ENCODE results near the gene ASB15. TPM values are rescaled to one million over a fixed set of nuclear protein-coding genes. Genes with fewer than 3 reads are reported as not detected.

Gene ASB15
- polyA plus RNA-seq, 1 donor from 2014 or later, result not detected

DNA sequence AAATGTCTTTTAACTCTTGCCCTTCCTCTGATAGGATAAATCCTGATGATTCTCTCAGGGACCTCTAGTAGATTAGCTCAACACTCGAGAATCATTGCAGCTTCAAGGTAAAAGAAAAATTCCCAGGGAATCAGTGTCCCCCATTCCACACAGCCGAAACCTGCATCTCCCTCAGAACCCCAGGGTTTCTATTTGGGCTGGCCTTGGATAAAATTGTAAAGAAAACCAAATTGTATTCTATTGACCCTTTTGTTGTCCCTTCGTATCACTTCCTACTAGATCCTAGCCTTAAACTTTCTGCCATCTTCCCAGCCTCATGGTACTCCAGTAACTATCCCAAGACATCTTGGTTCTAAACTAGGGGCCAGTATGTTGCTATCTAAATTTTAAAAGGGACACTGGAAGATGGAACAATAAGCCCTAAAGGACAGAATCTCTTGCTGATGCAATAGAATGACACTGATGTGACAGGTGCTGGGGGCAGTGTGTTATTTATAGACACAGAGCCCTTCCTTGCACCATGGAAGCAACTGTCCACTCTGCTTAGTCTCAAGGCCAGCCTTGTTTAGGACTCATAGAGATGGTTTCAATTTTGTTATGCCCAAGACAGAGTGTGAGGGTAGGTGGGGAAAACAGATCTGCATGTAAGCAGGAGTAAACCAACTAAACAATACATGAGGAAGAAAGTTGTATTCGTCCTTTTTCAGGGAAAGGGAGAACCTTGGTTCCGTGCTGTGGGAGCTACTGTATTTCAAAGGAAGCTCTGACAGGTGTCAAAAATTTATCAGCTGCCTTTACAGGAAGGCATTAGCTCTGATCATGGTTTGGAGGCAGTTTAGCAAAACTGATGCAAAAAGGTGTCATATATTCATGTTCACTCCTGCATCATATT lies 7.6 kb downstream of the ASB15 start:
- Histone ChIP-seq H3K36me3 (ENCODE audit: insufficient read depth, low read length) (no peaks in the 10 kb centered on the region), H3K4me3 (ENCODE audit: low read length) (no peak overlapping the region), H3F3A (ENCODE audit: insufficient read depth, low read length, poor library complexity, severe bottlenecking) (no peaks in the 10 kb centered on the region), H3K27ac (ENCODE audit: low read length) (no peak overlapping the region), H2AFZ (ENCODE audit: low read depth, low read length) (no peak overlapping the region), H3K9me3 (ENCODE audit: low read length) (no peaks in the 10 kb centered on the region), H3K27me3 (ENCODE audit: insufficient read depth, low read depth, low read length) (no peaks in the 10 kb centered on the region), H3K9me2 (ENCODE audit: insufficient read depth, low read length) (no peaks in the 10 kb centered on the region), H3K4me2 (ENCODE audit: low read length) (no peak overlapping the region), H3K9ac (ENCODE audit: low read length) (no peak overlapping the region), H4K20me1 (ENCODE audit: insufficient read depth) (no peaks in the 10 kb centered on the region), H3K79me2 (replicated peaks; ENCODE audit: insufficient read depth, low read length) (no peaks in the 10 kb centered on the region)
- no peak for TF ChIP-seq MXI1 (conservative IDR thresholded peaks at IDR 0.05; ENCODE audit: poor library complexity, severe bottlenecking)

DNA sequence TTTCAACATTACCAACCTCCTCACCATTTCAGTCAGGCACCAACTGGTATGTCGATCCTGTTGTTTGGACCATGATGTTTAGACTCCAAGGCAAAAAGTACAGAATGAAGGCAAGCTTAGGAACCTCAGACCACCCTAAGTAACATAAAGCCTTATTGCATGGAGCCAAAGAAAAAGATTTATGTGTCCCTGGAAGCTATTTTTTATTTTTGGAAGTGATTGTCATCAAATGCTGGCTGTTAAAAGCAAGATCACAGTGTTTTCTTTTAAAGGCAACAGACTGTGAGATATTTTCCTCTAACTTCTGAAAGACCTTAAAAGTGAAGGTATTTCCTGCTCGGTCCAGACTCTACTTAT lies 8.2 kb downstream of the ASB15 start:
- no peak overlapping the region for H3K4me2 ChIP-seq (ENCODE audit: low read length)
- TF ChIP-seq TAF1 (IDR thresholded peaks at IDR 0.05; ENCODE audit: low read depth) (no peak), SMC3 (conservative IDR thresholded peaks at IDR 0.05; ENCODE audit: poor library complexity) (no peak), EP300 (conservative IDR thresholded peaks at IDR 0.05; ENCODE audit: poor library complexity, severe bottlenecking) (no peak), RAD21 (conservative IDR thresholded peaks at IDR 0.05) (no peak), EZH2 (IDR thresholded peaks at IDR 0.05; ENCODE audit: borderline replicate concordance, insufficient read depth, low read length, poor library complexity, severe bottlenecking) (no peak), POLR2AphosphoS5 (IDR thresholded peaks at IDR 0.05) (no peak), MXI1 (conservative IDR thresholded peaks at IDR 0.05; ENCODE audit: poor library complexity, severe bottlenecking) (no peak)
- TF ChIP-seq, protein P1, sequence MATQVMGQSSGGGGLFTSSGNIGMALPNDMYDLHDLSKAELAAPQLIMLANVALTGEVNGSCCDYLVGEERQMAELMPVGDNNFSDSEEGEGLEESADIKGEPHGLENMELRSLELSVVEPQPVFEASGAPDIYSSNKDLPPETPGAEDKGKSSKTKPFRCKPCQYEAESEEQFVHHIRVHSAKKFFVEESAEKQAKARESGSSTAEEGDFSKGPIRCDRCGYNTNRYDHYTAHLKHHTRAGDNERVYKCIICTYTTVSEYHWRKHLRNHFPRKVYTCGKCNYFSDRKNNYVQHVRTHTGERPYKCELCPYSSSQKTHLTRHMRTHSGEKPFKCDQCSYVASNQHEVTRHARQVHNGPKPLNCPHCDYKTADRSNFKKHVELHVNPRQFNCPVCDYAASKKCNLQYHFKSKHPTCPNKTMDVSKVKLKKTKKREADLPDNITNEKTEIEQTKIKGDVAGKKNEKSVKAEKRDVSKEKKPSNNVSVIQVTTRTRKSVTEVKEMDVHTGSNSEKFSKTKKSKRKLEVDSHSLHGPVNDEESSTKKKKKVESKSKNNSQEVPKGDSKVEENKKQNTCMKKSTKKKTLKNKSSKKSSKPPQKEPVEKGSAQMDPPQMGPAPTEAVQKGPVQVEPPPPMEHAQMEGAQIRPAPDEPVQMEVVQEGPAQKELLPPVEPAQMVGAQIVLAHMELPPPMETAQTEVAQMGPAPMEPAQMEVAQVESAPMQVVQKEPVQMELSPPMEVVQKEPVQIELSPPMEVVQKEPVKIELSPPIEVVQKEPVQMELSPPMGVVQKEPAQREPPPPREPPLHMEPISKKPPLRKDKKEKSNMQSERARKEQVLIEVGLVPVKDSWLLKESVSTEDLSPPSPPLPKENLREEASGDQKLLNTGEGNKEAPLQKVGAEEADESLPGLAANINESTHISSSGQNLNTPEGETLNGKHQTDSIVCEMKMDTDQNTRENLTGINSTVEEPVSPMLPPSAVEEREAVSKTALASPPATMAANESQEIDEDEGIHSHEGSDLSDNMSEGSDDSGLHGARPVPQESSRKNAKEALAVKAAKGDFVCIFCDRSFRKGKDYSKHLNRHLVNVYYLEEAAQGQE (IDR thresholded peaks at IDR 0.05; ENCODE audit: borderline replicate concordance), result no peak
- TF ChIP-seq, protein P2, sequence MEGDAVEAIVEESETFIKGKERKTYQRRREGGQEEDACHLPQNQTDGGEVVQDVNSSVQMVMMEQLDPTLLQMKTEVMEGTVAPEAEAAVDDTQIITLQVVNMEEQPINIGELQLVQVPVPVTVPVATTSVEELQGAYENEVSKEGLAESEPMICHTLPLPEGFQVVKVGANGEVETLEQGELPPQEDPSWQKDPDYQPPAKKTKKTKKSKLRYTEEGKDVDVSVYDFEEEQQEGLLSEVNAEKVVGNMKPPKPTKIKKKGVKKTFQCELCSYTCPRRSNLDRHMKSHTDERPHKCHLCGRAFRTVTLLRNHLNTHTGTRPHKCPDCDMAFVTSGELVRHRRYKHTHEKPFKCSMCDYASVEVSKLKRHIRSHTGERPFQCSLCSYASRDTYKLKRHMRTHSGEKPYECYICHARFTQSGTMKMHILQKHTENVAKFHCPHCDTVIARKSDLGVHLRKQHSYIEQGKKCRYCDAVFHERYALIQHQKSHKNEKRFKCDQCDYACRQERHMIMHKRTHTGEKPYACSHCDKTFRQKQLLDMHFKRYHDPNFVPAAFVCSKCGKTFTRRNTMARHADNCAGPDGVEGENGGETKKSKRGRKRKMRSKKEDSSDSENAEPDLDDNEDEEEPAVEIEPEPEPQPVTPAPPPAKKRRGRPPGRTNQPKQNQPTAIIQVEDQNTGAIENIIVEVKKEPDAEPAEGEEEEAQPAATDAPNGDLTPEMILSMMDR (IDR thresholded peaks at IDR 0.05; ENCODE audit: poor library complexity, severe bottlenecking), result no peak
- no peaks in the 10 kb centered on the region for H3K79me2 ChIP-seq (replicated peaks; ENCODE audit: insufficient read depth, low read length)
- H3K4me3 ChIP-seq (ENCODE audit: low read length), result no peak overlapping the region
- no peak overlapping the region for H2AFZ ChIP-seq (ENCODE audit: low read depth, low read length)
- no peak overlapping the region for H3K9ac ChIP-seq (ENCODE audit: low read length)
- H4K20me1 ChIP-seq (ENCODE audit: insufficient read depth), result no peaks in the 10 kb centered on the region
- no peaks in the 10 kb centered on the region for H3K9me2 ChIP-seq (ENCODE audit: insufficient read depth, low read length)
- no peaks in the 10 kb centered on the region for H3K9me3 ChIP-seq (ENCODE audit: low read length)
- H3K27ac ChIP-seq (ENCODE audit: low read length), result no peak overlapping the region
- no peaks in the 10 kb centered on the region for H3F3A ChIP-seq (ENCODE audit: insufficient read depth, low read length, poor library complexity, severe bottlenecking)
- no peaks in the 10 kb centered on the region for H3K36me3 ChIP-seq (ENCODE audit: insufficient read depth, low read length)
- no peaks in the 10 kb centered on the region for H3K27me3 ChIP-seq (ENCODE audit: insufficient read depth, low read depth, low read length)

Measured in neural cell (in vitro differentiated cells).